ENCODE measurements around the gene ZC3H12C.
"Not testable (repeated sequence)": the region's sequence is repeated elsewhere in the genome, so short reads cannot be mapped to it uniquely, and the experiment has no call there.

The ZC3H12C gene

GRCh38 chr11:110092515-110093406 is at the start of gene ZC3H12C:
Gene ZC3H12C, plus strand, starts transcription at chr11:110093392. Its CDS starts 20 bp downstream, at chr11:110093412.
- H3K9me3 ChIP-seq = no peaks in the 10 kb centered on the region
- H3K4me1 ChIP-seq = peaks cover 10% of the 10 kb centered on the region; the same call in 1 of the 2 replicates
- in situ Hi-C loops (cut with MboI; ENCODE audit: low sequenced_read_pairs) = no loop called here

GRCh38 chr11:110044226-110044968 is 48.8 kb upstream of the ZC3H12C start:
- in situ Hi-C loops (cut with MboI; ENCODE audit: low sequenced_read_pairs) = no loop called here
- Histone ChIP-seq H3K9me3 (no peaks in the 10 kb centered on the region), H3K27me3 (ENCODE audit: low read depth) (no peaks in the 10 kb centered on the region), H3K4me1 (no peaks in the 10 kb centered on the region), H3K4me3 (no peak overlapping the region), H3K36me3 (replicated peaks) (no peaks in the 10 kb centered on the region)
- no peak for DNase-seq (ENCODE audit: low spot score in 2 of 2)

More at GRCh38 chr11:110092515-110093406, at the start of gene ZC3H12C:
- Histone ChIP-seq H3K4me3 (peak within 1 kb of the TSS; percentile 51), H3K27me3 (ENCODE audit: low read depth) (peaks cover 23% of the 10 kb centered on the region), H3K36me3 (replicated peaks) (no peaks in the 10 kb centered on the region; the same call in 1 of the 2 replicates)
- peak; percentile 81 to 89 for DNase-seq (ENCODE audit: low spot score in 2 of 2)

- Histone ChIP-seq H3K36me3 (replicated peaks) (no peaks in the 10 kb centered on the region), H3K9me3 (no peaks in the 10 kb centered on the region), H3K4me3 (no peak overlapping the region), H3K27me3 (ENCODE audit: low read depth) (no peaks in the 10 kb centered on the region), H3K4me1 (no peaks in the 10 kb centered on the region)
- in situ Hi-C loops (cut with MboI; ENCODE audit: low sequenced_read_pairs) = no loop called here
- DNase-seq (ENCODE audit: low spot score in 2 of 2) = no peak
Observed at GRCh38 chr11:110046775-110047380, 46.3 kb upstream of the ZC3H12C start.

- Histone ChIP-seq H3K4me3 (no peak overlapping the region), H3K4me1 (no peaks in the 10 kb centered on the region), H3K9me3 (peaks cover 3% of the 10 kb centered on the region; the same call in 1 of the 2 replicates), H3K36me3 (replicated peaks) (no peaks in the 10 kb centered on the region), H3K27me3 (ENCODE audit: low read depth) (no peaks in the 10 kb centered on the region)
- in situ Hi-C loops (cut with MboI; ENCODE audit: low sequenced_read_pairs) = no loop called here
- no peak for DNase-seq (ENCODE audit: low spot score in 2 of 2)
Observed at GRCh38 chr11:110049501-110050200, 43.5 kb upstream of the ZC3H12C start.

GRCh38 chr11:110050201-110050506 is 43.0 kb upstream of the ZC3H12C start:
- Histone ChIP-seq H3K4me3 (no peak overlapping the region), H3K36me3 (replicated peaks) (no peaks in the 10 kb centered on the region), H3K27me3 (ENCODE audit: low read depth) (no peaks in the 10 kb centered on the region), H3K9me3 (peaks cover 3% of the 10 kb centered on the region; the same call in 1 of the 2 replicates), H3K4me1 (no peaks in the 10 kb centered on the region)
- DNase-seq (ENCODE audit: low spot score in 2 of 2) = no peak
- in situ Hi-C loops (cut with MboI; ENCODE audit: low sequenced_read_pairs) = no loop called here

- no peak for DNase-seq (ENCODE audit: low spot score in 2 of 2)
- Histone ChIP-seq H3K9me3 (peaks cover 3% of the 10 kb centered on the region; the same call in 1 of the 2 replicates), H3K27me3 (ENCODE audit: low read depth) (no peaks in the 10 kb centered on the region), H3K36me3 (replicated peaks) (no peaks in the 10 kb centered on the region), H3K4me3 (no peak overlapping the region), H3K4me1 (no peaks in the 10 kb centered on the region)
- in situ Hi-C loops (cut with MboI; ENCODE audit: low sequenced_read_pairs) = no loop called here
Observed at GRCh38 chr11:110053848-110054414, 39.3 kb upstream of the ZC3H12C start.

- no peaks in the 10 kb centered on the region for H3K36me3 ChIP-seq (replicated peaks)
- H3K4me3 ChIP-seq = no peak overlapping the region
- peaks cover 3% of the 10 kb centered on the region; the same call in 1 of the 2 replicates for H3K9me3 ChIP-seq
- peaks cover 3% of the 10 kb centered on the region; the same call in 1 of the 2 replicates for H3K27me3 ChIP-seq (ENCODE audit: low read depth)
- DNase-seq (ENCODE audit: low spot score in 2 of 2) = no peak
- no peaks in the 10 kb centered on the region for H3K4me1 ChIP-seq
- in situ Hi-C loops (cut with MboI; ENCODE audit: low sequenced_read_pairs) = no loop called here
Observed at GRCh38 chr11:110056956-110057355, 36.2 kb upstream of the ZC3H12C start.

- in situ Hi-C loops (cut with MboI; ENCODE audit: low sequenced_read_pairs) = no loop called here
- no peak for DNase-seq (ENCODE audit: low spot score in 2 of 2)
- Histone ChIP-seq H3K36me3 (replicated peaks) (no peaks in the 10 kb centered on the region), H3K4me3 (no peak overlapping the region), H3K4me1 (no peaks in the 10 kb centered on the region), H3K27me3 (ENCODE audit: low read depth) (peaks cover 3% of the 10 kb centered on the region; the same call in 1 of the 2 replicates), H3K9me3 (no peaks in the 10 kb centered on the region)
Observed at GRCh38 chr11:110059706-110060463, 33.3 kb upstream of the ZC3H12C start.

- no peaks in the 10 kb centered on the region for H3K9me3 ChIP-seq
- in situ Hi-C loops (cut with MboI; ENCODE audit: low sequenced_read_pairs) = no loop called here
- H3K36me3 ChIP-seq (replicated peaks) = no peaks in the 10 kb centered on the region
- peaks cover 3% of the 10 kb centered on the region; the same call in 1 of the 2 replicates for H3K27me3 ChIP-seq (ENCODE audit: low read depth)
- H3K4me1 ChIP-seq = no peaks in the 10 kb centered on the region
- DNase-seq (ENCODE audit: low spot score in 2 of 2) = no peak
- no peak overlapping the region for H3K4me3 ChIP-seq
Observed at GRCh38 chr11:110061296-110061695, 31.9 kb upstream of the ZC3H12C start.

- H3K4me1 ChIP-seq = no peaks in the 10 kb centered on the region
- DNase-seq (ENCODE audit: low spot score in 2 of 2) = no peak
- in situ Hi-C loops (cut with MboI; ENCODE audit: low sequenced_read_pairs) = no loop called here
- no peak overlapping the region for H3K4me3 ChIP-seq
- peaks cover 3% of the 10 kb centered on the region; the same call in 1 of the 2 replicates for H3K27me3 ChIP-seq (ENCODE audit: low read depth)
- H3K36me3 ChIP-seq (replicated peaks) = no peaks in the 10 kb centered on the region
- H3K9me3 ChIP-seq = no peaks in the 10 kb centered on the region
Observed at GRCh38 chr11:110062247-110062646, 30.9 kb upstream of the ZC3H12C start.

- no peak for DNase-seq (ENCODE audit: low spot score in 2 of 2)
- in situ Hi-C loops (cut with MboI; ENCODE audit: low sequenced_read_pairs) = no loop called here
- Histone ChIP-seq H3K36me3 (replicated peaks) (no peaks in the 10 kb centered on the region), H3K9me3 (no peaks in the 10 kb centered on the region), H3K4me3 (no peak overlapping the region), H3K27me3 (ENCODE audit: low read depth) (peaks cover 10% of the 10 kb centered on the region; the same call in 1 of the 2 replicates), H3K4me1 (no peaks in the 10 kb centered on the region)
Observed at GRCh38 chr11:110065189-110065588, 28.0 kb upstream of the ZC3H12C start.

GRCh38 chr11:110068001-110068400 is 25.2 kb upstream of the ZC3H12C start:
- in situ Hi-C loops (cut with MboI; ENCODE audit: low sequenced_read_pairs) = not testable (repeated sequence)

More at GRCh38 chr11:110068001-110068400, 25.2 kb upstream of the ZC3H12C start:
- not testable (repeated sequence) for H3K36me3 ChIP-seq (replicated peaks); H3K4me1 ChIP-seq; H3K4me3 ChIP-seq; DNase-seq (ENCODE audit: low spot score in 2 of 2); H3K9me3 ChIP-seq
- peaks cover 15% of the 10 kb centered on the region for H3K27me3 ChIP-seq (ENCODE audit: low read depth)
